Measurements from ENCODE around the gene OLA1.

OLA1 gene

GRCh38 chr2:174058456-174058855 is 189.9 kb downstream of the OLA1 start:
- DNase-seq, result no peak

GRCh38 chr2:174058026-174058425 is 190.3 kb downstream of the OLA1 start:
- DNase-seq, result no peak

- DNase-seq, result no peak
Observed at GRCh38 chr2:174054926-174055325, 193.4 kb downstream of the OLA1 start.

- DNase-seq, result no peak
Observed at GRCh38 chr2:174053355-174054151, 194.8 kb downstream of the OLA1 start.

GRCh38 chr2:174052584-174052976 is 195.8 kb downstream of the OLA1 start:
- no peak for DNase-seq

- DNase-seq, result no peak
Observed at GRCh38 chr2:174051741-174052583, 196.4 kb downstream of the OLA1 start.

- DNase-seq, result no peak
Observed at GRCh38 chr2:174051068-174051467, 197.3 kb downstream of the OLA1 start.

- DNase-seq, result no peak
Observed at GRCh38 chr2:174049895-174050294, 198.4 kb downstream of the OLA1 start.

- no peak for DNase-seq
Observed at GRCh38 chr2:174048243-174048642, 200.1 kb downstream of the OLA1 start.

GRCh38 chr2:174047746-174048145 is 200.6 kb downstream of the OLA1 start:
- no peak for DNase-seq

- no peak for DNase-seq
Observed at GRCh38 chr2:174046172-174046571, 202.2 kb downstream of the OLA1 start.

- no peak for DNase-seq
Observed at GRCh38 chr2:174044556-174044955, 203.8 kb downstream of the OLA1 start.

GRCh38 chr2:174040417-174040701 is 208.0 kb downstream of the OLA1 start:
- DNase-seq, result no peak

GRCh38 chr2:174039551-174040416 is 208.5 kb downstream of the OLA1 start:
- no peak for DNase-seq

GRCh38 chr2:174038462-174038861 is 209.9 kb downstream of the OLA1 start:
- no peak for DNase-seq

GRCh38 chr2:174036825-174037224 is 211.5 kb downstream of the OLA1 start:
- no peak for DNase-seq

GRCh38 chr2:174035981-174036742 is 212.2 kb downstream of the OLA1 start:
- no peak for DNase-seq

- DNase-seq, result no peak
Observed at GRCh38 chr2:174035117-174035635, 213.2 kb downstream of the OLA1 start.

- no peak for DNase-seq
Observed at GRCh38 chr2:174033163-174033550, 215.2 kb downstream of the OLA1 start.

- DNase-seq, result no peak
Observed at GRCh38 chr2:174031226-174031625, 217.1 kb downstream of the OLA1 start.

GRCh38 chr2:174028935-174029334 is 219.4 kb downstream of the OLA1 start:
- no peak for DNase-seq

GRCh38 chr2:174027956-174028355 is 220.4 kb downstream of the OLA1 start:
- DNase-seq, result no peak

Measured in activated gamma-delta T cell (primary cell).